Tibial nerve (tissue), 4 donors: ENCODE results near the gene KCNH8. TPM values are rescaled to one million over a fixed set of nuclear protein-coding genes. Genes with fewer than 3 reads are reported as not detected.

ENCODE experiments used
- DNase-seq, 2 donors: peaks; one replicate each; pipeline ENCODE4 v3.0.0-alpha.2; 2019; ENCODE audit warnings: low spot score in 2 of 2
- H3K27ac ChIP-seq, 4 donors: fragments of 200-600 bp; sonication (generic) in 3 of 4; one replicate each; pipeline ENCODE4 v1.5.1; 2017 to 2019; ENCODE audit warnings: mild to moderate bottlenecking in 1 of 4
- H3K27me3 ChIP-seq, 2 donors: fragments of 200-600 bp; sonication (generic) in 1 of 2; one replicate each; pipeline versions ENCODE4 v1.5.1 to v1.6.0; 2017 to 2019
- H3K36me3 ChIP-seq, 3 donors: fragments of 200-600 bp; sonication (generic); one replicate each; pipeline ENCODE4 v1.5.1; 2018 to 2019
- H3K4me1 ChIP-seq, 4 donors: fragments of 200-600 bp; sonication (generic) in 3 of 4; one replicate each; pipeline ENCODE4 v1.5.1; 2017 to 2019
- H3K4me3 ChIP-seq, 4 donors: fragments of 200-600 bp; sonication (generic) in 3 of 4; one replicate each; pipeline ENCODE4 v1.5.1; 2017 to 2019; ENCODE audit warnings: mild to moderate bottlenecking in 1 of 4, moderate library complexity in 1 of 4
- H3K9me3 ChIP-seq, 4 donors: fragments of 200-600 bp; sonication (generic) in 3 of 4; one replicate each; pipeline ENCODE4 v1.5.1; 2017 to 2019
- CTCF ChIP-seq, 5 experiments: fragments of 200-600 bp in 3 of 5; fragments of 450-650 bp in 2 of 5; sonication (generic) in 3 of 5; IDR thresholded peaks; one replicate each; pipeline ENCODE4 v1.5.1; 2016 to 2019; ENCODE audit warnings: antibody characterized with exemption in 5 of 5, mild to moderate bottlenecking in 3 of 5, moderate library complexity in 2 of 5
- EP300 ChIP-seq, 2 donors: sonication (generic); formaldehyde crosslinking; IDR thresholded peaks; one replicate each; pipeline ENCODE4 v1.6.1; 2017; ENCODE audit warnings: antibody characterized with exemption in 2 of 2, mild to moderate bottlenecking in 1 of 2
- POLR2A ChIP-seq, 2 donors: fragments of 450-650 bp; IDR thresholded peaks; one replicate each; pipeline ENCODE4 v1.6.1; 2017; ENCODE audit warnings: antibody characterized with exemption in 2 of 2, mild to moderate bottlenecking in 2 of 2, moderate library complexity in 2 of 2
- WGBS, 2 donors: methylation state at CpG; one replicate each; pipeline ENCODE4 v1.1.5; 2018; 5-methylcytosine and 5-hydroxymethylcytosine counted together
- total RNA-seq, 4 donors: library from RNA; depleted of rRNA; stranded (reverse); fragments of >200 nt; gene quantifications; one replicate each; pipeline ENCODE4 v1.1.0, GENCODE V29; 2016

Gene KCNH8
- total RNA-seq, 4 donors from 2014 or later = 0.22 to 0.98 (median 0.51) TPM

GRCh38 chr3:19427422-19428149, 279.3 kb downstream of the KCNH8 start:
- 72 to 78% methylated on average over 1 of the region's 1 CpG for WGBS, 2 donors
- Histone ChIP-seq H3K27me3 (no peaks in the 10 kb centered on the region), H3K4me3 (no peak overlapping the region), H3K4me1 (peaks cover 0 to 4% (median 2%) of the 10 kb centered on the region in 4 donors), H3K36me3 (no peaks in the 10 kb centered on the region), H3K27ac (no peak overlapping the region), H3K9me3 (no peaks in the 10 kb centered on the region)
- DNase-seq = no peak
- TF ChIP-seq EP300 (IDR thresholded peaks at IDR 0.05) (no peak), POLR2A (IDR thresholded peaks at IDR 0.05) (no peak), CTCF (IDR thresholded peaks at IDR 0.05) (no peak)

GRCh38 chr3:19428729-19429128, 280.4 kb downstream of the KCNH8 start:
- Histone ChIP-seq H3K4me1 (peaks cover 0 to 7% (median 2%) of the 10 kb centered on the region in 4 donors), H3K36me3 (no peaks in the 10 kb centered on the region), H3K27ac (no peak overlapping the region), H3K4me3 (no peak overlapping the region), H3K27me3 (no peaks in the 10 kb centered on the region), H3K9me3 (no peaks in the 10 kb centered on the region)
- WGBS, 2 donors = 91 to 93% methylated on average over 7 of the region's 7 CpGs
- TF ChIP-seq EP300 (IDR thresholded peaks at IDR 0.05) (no peak), POLR2A (IDR thresholded peaks at IDR 0.05) (no peak), CTCF (IDR thresholded peaks at IDR 0.05) (no peak)
- DNase-seq = no peak

DNA sequence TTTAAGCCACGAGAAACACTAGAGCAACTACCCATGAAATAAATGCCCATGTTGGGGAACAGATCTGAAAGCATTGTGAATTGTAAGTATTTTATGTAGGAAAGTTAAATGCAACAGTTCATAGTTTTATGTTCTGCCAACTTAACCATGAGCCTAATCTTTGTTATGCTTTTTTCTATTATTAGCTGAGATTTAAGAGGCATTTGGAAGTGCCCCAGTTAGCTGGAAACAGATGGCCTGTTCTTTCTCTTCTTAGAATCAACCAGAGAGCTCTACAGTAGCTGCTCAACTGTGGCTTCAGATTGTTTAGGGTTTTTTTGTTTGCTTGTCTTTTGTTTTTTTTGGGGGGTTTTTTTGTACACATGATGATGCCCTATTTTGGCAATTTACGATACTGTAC, 284.4 kb downstream of the KCNH8 start:
- no peaks in the 10 kb centered on the region for H3K27me3 ChIP-seq
- H3K4me3 ChIP-seq = no peak overlapping the region
- 48 to 50% methylated on average over 2 of the region's 2 CpGs for WGBS, 2 donors
- TF ChIP-seq CTCF (IDR thresholded peaks at IDR 0.05) = no peak
- TF ChIP-seq POLR2A (IDR thresholded peaks at IDR 0.05) = no peak
- no peak for TF ChIP-seq EP300 (IDR thresholded peaks at IDR 0.05)
- no peak for DNase-seq
- H3K27ac ChIP-seq = no peak overlapping the region
- no peaks in the 10 kb centered on the region for H3K36me3 ChIP-seq
- peaks cover 0 to 7% (median 2%) of the 10 kb centered on the region in 4 donors for H3K4me1 ChIP-seq
- H3K9me3 ChIP-seq = no peaks in the 10 kb centered on the region

DNA sequence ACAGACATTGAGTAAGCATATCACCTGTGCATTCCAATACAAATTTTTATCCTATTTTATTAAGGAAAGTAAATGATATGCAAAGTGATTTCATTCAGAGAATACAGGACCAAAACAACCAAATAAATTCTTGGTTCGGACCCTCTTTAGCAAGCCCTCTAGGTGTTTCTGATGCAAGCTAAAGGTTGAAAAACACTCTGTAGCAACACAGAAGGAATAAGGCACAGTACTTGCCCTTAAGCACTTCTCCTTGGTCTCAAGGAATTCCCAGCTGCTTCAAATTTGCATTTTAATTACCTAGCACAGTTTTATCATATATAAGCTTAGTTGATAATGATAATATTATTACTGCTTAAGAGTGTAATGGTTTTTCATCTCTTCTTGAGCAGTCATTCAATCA, 288.4 kb downstream of the KCNH8 start:
- H3K36me3 ChIP-seq = no peaks in the 10 kb centered on the region
- no peaks in the 10 kb centered on the region for H3K27me3 ChIP-seq
- no peak overlapping the region for H3K27ac ChIP-seq
- H3K4me3 ChIP-seq = no peak overlapping the region
- no peak for TF ChIP-seq POLR2A (IDR thresholded peaks at IDR 0.05)
- no peak for TF ChIP-seq CTCF (IDR thresholded peaks at IDR 0.05)
- DNase-seq = no peak
- no peaks in the 10 kb centered on the region for H3K9me3 ChIP-seq
- 88 to 89% methylated on average over 1 of the region's 1 CpG for WGBS, 2 donors
- peaks cover 0 to 7% (median 2%) of the 10 kb centered on the region in 4 donors for H3K4me1 ChIP-seq

DNA sequence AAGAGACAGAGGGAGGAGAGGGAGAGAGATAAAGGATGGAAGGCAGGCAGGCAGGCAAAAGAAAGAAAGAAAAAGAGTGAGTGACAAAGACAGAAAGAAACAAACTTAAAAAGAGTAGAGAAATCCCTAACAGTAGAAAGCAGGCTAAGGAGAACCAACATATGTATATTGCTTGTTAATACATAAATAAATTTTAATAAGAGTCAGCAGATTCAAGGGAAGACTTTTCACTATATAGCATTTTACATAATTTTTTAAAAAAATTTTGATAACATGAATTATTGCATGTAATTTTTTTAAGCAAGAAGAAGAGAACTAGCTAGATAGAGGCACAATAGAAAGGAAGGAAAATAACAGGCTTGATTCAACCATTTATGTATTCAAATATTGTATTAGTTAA, 291.6 kb downstream of the KCNH8 start:
- Histone ChIP-seq H3K9me3 (no peaks in the 10 kb centered on the region), H3K4me1 (no peaks in the 10 kb centered on the region), H3K27ac (no peak overlapping the region), H3K27me3 (no peaks in the 10 kb centered on the region), H3K36me3 (no peaks in the 10 kb centered on the region), H3K4me3 (no peak overlapping the region)
- TF ChIP-seq CTCF (IDR thresholded peaks at IDR 0.05) = no peak
- no peak for TF ChIP-seq EP300 (IDR thresholded peaks at IDR 0.05)
- TF ChIP-seq POLR2A (IDR thresholded peaks at IDR 0.05) = no peak
- DNase-seq = no peak
